ENCODE measurements around the gene SPPL2C. TPM values are rescaled to one million over a fixed set of nuclear protein-coding genes. Genes with fewer than 3 reads are reported as not detected.

Gene SPPL2C
- polyA plus RNA-seq, 1 donor (not counting 4 experiments of a cell fraction or from before 2014, with no cell fraction given): not detected

DNA sequence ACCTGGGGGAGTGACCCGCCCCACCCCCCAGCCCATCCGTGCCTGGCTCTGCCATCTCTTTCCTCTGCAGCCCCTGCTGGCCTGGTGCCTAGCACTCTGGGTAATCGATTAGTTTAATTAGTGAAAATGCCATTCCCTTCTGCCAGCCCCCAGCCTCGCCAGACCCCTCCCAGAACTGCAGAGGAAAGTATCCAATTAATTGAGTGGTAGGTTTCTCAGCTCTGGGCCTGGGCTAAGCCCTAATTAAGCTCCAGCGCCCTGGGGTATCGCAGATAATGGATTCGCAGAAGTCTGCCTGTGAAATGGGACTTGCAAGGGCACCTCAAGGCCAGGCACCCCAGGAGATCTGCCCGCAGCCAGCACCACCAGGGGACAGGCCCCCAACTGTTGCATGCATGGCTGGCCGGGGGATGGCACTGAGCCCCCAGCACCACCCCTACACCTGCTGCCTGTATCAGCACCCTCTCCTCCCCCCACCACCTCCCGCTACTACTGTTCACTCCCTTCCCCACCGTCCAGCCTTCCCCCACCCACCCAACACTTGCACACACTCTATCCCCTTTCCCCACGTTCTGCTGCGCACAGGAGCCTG is 19.7 kb upstream of the SPPL2C start:
- H3K27me3 ChIP-seq (ENCODE audit: control insufficient read depth, extremely low read depth, insufficient read depth, low read length): peaks cover 9% of the 10 kb centered on the region
- dilution Hi-C loops (cut with MboI; ENCODE audit: extremely low pct_ligation_motif_present, low sequenced_read_pairs): no loop called here

GRCh38 chr17:45825792-45826191 is 18.9 kb upstream of the SPPL2C start:
- no peaks in the 10 kb centered on the region for H3K9me1 ChIP-seq (ENCODE audit: control insufficient read depth, extremely low read depth, insufficient read depth, low read length)
- H3K4me1 ChIP-seq (ENCODE audit: control insufficient read depth, extremely low read depth, insufficient read depth, low read length): no peaks in the 10 kb centered on the region
- peaks cover 2% of the 10 kb centered on the region for H4K20me1 ChIP-seq (ENCODE audit: control insufficient read depth, extremely low read depth, insufficient read depth, low read length)
- H3K9ac ChIP-seq (ENCODE audit: control insufficient read depth, extremely low read depth, insufficient read depth, low read length): no peak overlapping the region
- H3K9me3 ChIP-seq (ENCODE audit: control insufficient read depth, low read depth, low read length): no peaks in the 10 kb centered on the region
- no peaks in the 10 kb centered on the region for H3K36me3 ChIP-seq (ENCODE audit: control insufficient read depth in 2 of 2, extremely low read depth in 1 of 2, insufficient read depth in 2 of 2, low read length in 2 of 2)
- TF ChIP-seq, protein P1, sequence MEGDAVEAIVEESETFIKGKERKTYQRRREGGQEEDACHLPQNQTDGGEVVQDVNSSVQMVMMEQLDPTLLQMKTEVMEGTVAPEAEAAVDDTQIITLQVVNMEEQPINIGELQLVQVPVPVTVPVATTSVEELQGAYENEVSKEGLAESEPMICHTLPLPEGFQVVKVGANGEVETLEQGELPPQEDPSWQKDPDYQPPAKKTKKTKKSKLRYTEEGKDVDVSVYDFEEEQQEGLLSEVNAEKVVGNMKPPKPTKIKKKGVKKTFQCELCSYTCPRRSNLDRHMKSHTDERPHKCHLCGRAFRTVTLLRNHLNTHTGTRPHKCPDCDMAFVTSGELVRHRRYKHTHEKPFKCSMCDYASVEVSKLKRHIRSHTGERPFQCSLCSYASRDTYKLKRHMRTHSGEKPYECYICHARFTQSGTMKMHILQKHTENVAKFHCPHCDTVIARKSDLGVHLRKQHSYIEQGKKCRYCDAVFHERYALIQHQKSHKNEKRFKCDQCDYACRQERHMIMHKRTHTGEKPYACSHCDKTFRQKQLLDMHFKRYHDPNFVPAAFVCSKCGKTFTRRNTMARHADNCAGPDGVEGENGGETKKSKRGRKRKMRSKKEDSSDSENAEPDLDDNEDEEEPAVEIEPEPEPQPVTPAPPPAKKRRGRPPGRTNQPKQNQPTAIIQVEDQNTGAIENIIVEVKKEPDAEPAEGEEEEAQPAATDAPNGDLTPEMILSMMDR (optimal IDR thresholded peaks at IDR 0.05 in 1 of 3, IDR thresholded peaks at IDR 0.05 in 1 of 3, conservative IDR thresholded peaks at IDR 0.05 in 1 of 3; ENCODE audit: extremely low read depth in 1 of 3, insufficient read depth in 2 of 3, low read length in 3 of 3): no peak
- no peak for TF ChIP-seq EZH2 (IDR thresholded peaks at IDR 0.05; ENCODE audit: low read length)
- H3K4me3 ChIP-seq (ENCODE audit: control insufficient read depth in 2 of 3, extremely low read depth in 1 of 3, insufficient read depth in 2 of 3, low read depth in 1 of 3, low read length in 3 of 3): no peak overlapping the region
- FAIRE-seq: no peak
- H3K27ac ChIP-seq (ENCODE audit: control insufficient read depth, insufficient read depth, low read length): no peak overlapping the region
- no peak overlapping the region for H3K4me2 ChIP-seq (ENCODE audit: control insufficient read depth, extremely low read depth, insufficient read depth, low read depth, low read length)
- H2AFZ ChIP-seq (ENCODE audit: control insufficient read depth, low read length): no peak overlapping the region
- H3K27me3 ChIP-seq (ENCODE audit: control insufficient read depth, extremely low read depth, insufficient read depth, low read length): peaks cover 3% of the 10 kb centered on the region
- no peaks in the 10 kb centered on the region for H3K79me2 ChIP-seq (ENCODE audit: control insufficient read depth, insufficient read depth, low read length)
- DNase-seq (ENCODE audit: low read depth, low spot score): no peak
- dilution Hi-C loops (cut with MboI; ENCODE audit: extremely low pct_ligation_motif_present, low sequenced_read_pairs): no loop called here

More for the DNA sequence above, 19.7 kb upstream of the SPPL2C start:
- Histone ChIP-seq H4K20me1 (ENCODE audit: control insufficient read depth, extremely low read depth, insufficient read depth, low read length) (peaks cover 2% of the 10 kb centered on the region), H3K4me2 (ENCODE audit: control insufficient read depth, extremely low read depth, insufficient read depth, low read depth, low read length) (no peak overlapping the region), H3K79me2 (ENCODE audit: control insufficient read depth, insufficient read depth, low read length) (no peaks in the 10 kb centered on the region), H3K9me3 (ENCODE audit: control insufficient read depth, low read depth, low read length) (no peaks in the 10 kb centered on the region), H3K4me3 (ENCODE audit: control insufficient read depth in 2 of 3, extremely low read depth in 1 of 3, insufficient read depth in 2 of 3, low read depth in 1 of 3, low read length in 3 of 3) (no peak overlapping the region), H3K36me3 (ENCODE audit: control insufficient read depth in 2 of 2, extremely low read depth in 1 of 2, insufficient read depth in 2 of 2, low read length in 2 of 2) (no peaks in the 10 kb centered on the region), H3K9me1 (ENCODE audit: control insufficient read depth, extremely low read depth, insufficient read depth, low read length) (no peaks in the 10 kb centered on the region), H3K4me1 (ENCODE audit: control insufficient read depth, extremely low read depth, insufficient read depth, low read length) (no peaks in the 10 kb centered on the region), H3K9ac (ENCODE audit: control insufficient read depth, extremely low read depth, insufficient read depth, low read length) (no peak overlapping the region), H2AFZ (ENCODE audit: control insufficient read depth, low read length) (no peak overlapping the region), H3K27ac (ENCODE audit: control insufficient read depth, insufficient read depth, low read length) (no peak overlapping the region)
- FAIRE-seq (no peak), DNase-seq (ENCODE audit: low read depth, low spot score) (no peak)
- TF ChIP-seq EZH2 (IDR thresholded peaks at IDR 0.05; ENCODE audit: low read length): no peak
- TF ChIP-seq, protein P1 (optimal IDR thresholded peaks at IDR 0.05 in 1 of 3, IDR thresholded peaks at IDR 0.05 in 1 of 3, conservative IDR thresholded peaks at IDR 0.05 in 1 of 3; ENCODE audit: extremely low read depth in 1 of 3, insufficient read depth in 2 of 3, low read length in 3 of 3): no peak
